Sigmoid colon (tissue), 4 donors: ENCODE data around the gene ELMO1.

ENCODE experiments used
- CTCF ChIP-seq, 4 experiments: fragments of 450-650 bp in 3 of 4; fragments of 200-600 bp in 1 of 4; IDR thresholded peaks; one replicate each; pipeline ENCODE4 v1.5.1; 2016 to 2019; ENCODE audit warnings: antibody characterized with exemption in 4 of 4, mild to moderate bottlenecking in 3 of 4, moderate library complexity in 2 of 4
- EP300 ChIP-seq, 4 donors: sonication (generic); formaldehyde crosslinking; IDR thresholded peaks; one replicate each; pipeline ENCODE4 v1.6.1; 2017; ENCODE audit warnings: antibody characterized with exemption in 4 of 4
- POLR2A ChIP-seq, 2 donors: fragments of 450-650 bp; IDR thresholded peaks; one replicate each; pipeline ENCODE4 v1.6.1; 2016; ENCODE audit warnings: antibody characterized with exemption in 2 of 2, mild to moderate bottlenecking in 2 of 2, moderate library complexity in 2 of 2
- POLR2AphosphoS5 ChIP-seq, 4 donors: sonication (generic); formaldehyde crosslinking; IDR thresholded peaks; one replicate each; pipeline ENCODE4 v1.6.1; 2017; ENCODE audit warnings: antibody characterized with exemption in 4 of 4

DNA sequence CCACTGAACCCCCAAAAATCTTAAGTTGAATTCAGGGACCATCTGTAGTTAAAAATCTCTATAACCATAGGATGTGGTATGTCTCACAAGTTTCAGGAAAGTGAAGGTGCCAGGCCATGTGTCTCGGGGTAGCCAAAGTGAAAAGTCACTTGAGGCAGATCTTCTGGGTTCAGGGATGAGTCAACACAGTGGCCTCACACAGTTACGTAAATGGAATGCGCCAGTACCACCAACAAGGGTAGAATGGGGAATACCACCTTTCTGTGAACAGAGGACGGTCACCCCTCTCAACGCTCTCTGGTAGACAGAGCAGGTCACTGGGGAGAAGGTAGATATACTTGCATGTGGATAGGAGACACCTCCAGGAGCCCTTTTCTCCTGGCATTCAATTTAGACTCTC lies 71.4 kb downstream of the ELMO1 start:
- no peak for TF ChIP-seq POLR2A (IDR thresholded peaks at IDR 0.05)
- TF ChIP-seq POLR2AphosphoS5 (IDR thresholded peaks at IDR 0.05), result no peak
- TF ChIP-seq CTCF (IDR thresholded peaks at IDR 0.05), result no peak
- no peak for TF ChIP-seq EP300 (IDR thresholded peaks at IDR 0.05)
